ENCODE measurements around the gene EXOC6.
A peak's percentile ranks its signal among the peaks of the same experiment; 100 is the strongest.

The EXOC6 gene

GRCh38 chr10:93023013-93023650 lies 174.8 kb downstream of the EXOC6 start:
- no peak for DNase-seq (ENCODE audit: low read depth in 2 of 2)

DNA sequence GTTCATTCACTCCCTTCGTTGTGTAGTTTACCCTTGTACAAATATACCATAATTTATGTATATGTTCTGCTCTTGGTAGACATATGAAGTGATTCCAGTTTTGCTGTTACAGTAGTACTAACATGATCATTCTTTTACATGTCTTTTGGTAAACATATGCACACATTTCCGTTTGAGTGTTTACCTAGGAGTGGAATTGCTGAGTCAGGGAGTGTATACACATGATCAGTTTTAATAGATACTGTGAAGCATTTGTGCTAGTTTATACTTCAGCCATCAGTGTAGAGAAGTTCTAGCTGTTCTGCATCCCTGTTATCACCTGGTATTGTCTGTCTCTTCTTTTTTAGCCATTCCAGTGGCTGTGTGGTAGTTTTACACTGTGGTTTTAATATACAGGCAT lies 177.8 kb downstream of the EXOC6 start:
- no peak for DNase-seq (ENCODE audit: low read depth in 2 of 2)

DNA sequence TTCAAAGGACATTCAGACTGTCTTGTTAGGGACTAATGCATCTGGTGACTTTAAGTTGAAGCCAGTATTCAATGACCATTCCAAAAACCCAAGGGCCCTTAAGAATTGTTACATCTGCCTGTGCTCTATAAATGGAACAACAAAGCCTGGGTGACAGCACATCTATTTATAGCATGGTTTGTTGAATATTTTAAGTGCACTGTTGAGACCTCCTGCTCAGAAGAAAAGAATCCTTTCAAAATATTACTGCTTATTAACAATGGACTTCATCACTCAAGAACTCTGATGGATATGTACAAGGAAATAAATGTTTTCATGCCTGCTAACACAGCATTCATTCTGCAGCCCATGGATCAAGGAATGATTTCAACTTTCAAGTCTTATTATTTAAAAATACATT lies 179.2 kb downstream of the EXOC6 start:
- no peak for DNase-seq (ENCODE audit: low read depth in 2 of 2)

DNA sequence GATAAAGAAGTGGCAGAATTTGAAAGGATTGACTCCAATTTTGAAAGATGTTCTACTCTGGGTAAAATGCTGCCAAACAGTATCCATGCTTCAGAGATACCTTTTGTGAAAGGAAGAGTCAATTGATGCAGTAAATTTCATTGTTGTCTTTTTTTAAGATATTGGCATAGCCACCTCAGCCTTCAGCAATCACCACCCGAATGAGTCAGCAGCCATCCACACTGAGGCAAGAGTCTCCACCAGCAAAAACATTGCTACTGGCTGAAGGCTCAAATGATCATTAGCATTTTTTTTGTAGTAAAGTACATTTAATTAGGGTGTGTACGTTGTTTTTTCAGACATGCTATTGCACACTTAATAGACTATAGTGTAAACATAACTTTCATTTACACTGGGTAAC lies 180.6 kb downstream of the EXOC6 start:
- no peak for DNase-seq (ENCODE audit: low read depth in 2 of 2)

DNA sequence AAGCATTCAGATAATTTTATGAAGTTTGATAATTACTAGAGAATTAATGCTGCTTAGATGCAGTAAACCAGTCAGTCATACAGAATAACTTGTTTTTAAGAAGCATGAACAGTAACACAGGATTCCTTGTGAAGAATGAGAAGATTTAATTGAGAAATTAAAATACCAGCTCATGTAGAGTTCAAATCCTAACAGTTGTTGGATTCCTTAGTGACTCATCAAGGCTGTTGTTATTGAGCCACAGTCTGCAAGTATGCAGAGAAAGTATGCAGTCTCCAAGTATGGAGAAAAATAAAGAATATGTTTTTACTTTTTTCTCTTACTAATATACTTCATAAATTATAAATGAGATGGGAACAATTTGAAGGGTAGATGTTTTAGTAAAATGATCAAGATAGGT lies 182.1 kb downstream of the EXOC6 start:
- no peak for DNase-seq (ENCODE audit: low read depth in 2 of 2)

- DNase-seq (ENCODE audit: low read depth in 2 of 2), result no peak
These were observed 183.9 kb downstream of the EXOC6 start for GRCh38 chr10:93032105-93032808.

GRCh38 chr10:93032809-93033137 lies 184.5 kb downstream of the EXOC6 start:
- no peak for DNase-seq (ENCODE audit: low read depth in 2 of 2)

GRCh38 chr10:93034426-93034825 lies 186.1 kb downstream of the EXOC6 start:
- DNase-seq (ENCODE audit: low read depth in 2 of 2), result no peak

- DNase-seq (ENCODE audit: low read depth in 2 of 2), result no peak
These were observed 190.8 kb downstream of the EXOC6 start for GRCh38 chr10:93039110-93039509.

GRCh38 chr10:93039721-93040120 lies 191.4 kb downstream of the EXOC6 start:
- no peak for DNase-seq (ENCODE audit: low read depth in 2 of 2)

DNA sequence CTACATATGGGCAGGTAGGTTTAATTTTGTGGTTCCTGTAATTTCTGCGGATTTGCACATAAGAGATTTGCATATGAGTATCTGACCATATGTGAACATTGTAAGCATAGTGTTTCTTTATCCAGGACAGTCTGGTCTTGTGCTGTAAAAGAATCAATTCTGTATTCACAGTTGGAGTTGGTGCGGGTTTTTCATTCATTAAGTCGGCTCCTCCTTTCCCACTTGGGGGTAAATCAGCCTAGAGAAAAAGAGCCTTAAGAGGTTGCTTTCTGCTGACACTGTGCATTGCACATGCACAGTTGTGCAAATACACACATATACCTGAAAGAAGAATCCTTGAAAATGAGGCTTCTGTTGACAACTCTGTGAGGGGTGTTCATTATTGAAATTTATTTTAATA lies 206.2 kb downstream of the EXOC6 start:
- DNase-seq (ENCODE audit: low read depth in 2 of 2), result no peak

- no peak for DNase-seq (ENCODE audit: low read depth in 2 of 2)
These were observed 209.8 kb downstream of the EXOC6 start for GRCh38 chr10:93058139-93058538.

- no peak for DNase-seq (ENCODE audit: low read depth in 2 of 2)
These were observed 211.9 kb downstream of the EXOC6 start, which contains the start of gene CYP26C1 for GRCh38 chr10:93059975-93060886. Gene CYP26C1 (plus strand): TSS chr10:93060798. CDS start chr10:93061264, 466 bp downstream.

DNA sequence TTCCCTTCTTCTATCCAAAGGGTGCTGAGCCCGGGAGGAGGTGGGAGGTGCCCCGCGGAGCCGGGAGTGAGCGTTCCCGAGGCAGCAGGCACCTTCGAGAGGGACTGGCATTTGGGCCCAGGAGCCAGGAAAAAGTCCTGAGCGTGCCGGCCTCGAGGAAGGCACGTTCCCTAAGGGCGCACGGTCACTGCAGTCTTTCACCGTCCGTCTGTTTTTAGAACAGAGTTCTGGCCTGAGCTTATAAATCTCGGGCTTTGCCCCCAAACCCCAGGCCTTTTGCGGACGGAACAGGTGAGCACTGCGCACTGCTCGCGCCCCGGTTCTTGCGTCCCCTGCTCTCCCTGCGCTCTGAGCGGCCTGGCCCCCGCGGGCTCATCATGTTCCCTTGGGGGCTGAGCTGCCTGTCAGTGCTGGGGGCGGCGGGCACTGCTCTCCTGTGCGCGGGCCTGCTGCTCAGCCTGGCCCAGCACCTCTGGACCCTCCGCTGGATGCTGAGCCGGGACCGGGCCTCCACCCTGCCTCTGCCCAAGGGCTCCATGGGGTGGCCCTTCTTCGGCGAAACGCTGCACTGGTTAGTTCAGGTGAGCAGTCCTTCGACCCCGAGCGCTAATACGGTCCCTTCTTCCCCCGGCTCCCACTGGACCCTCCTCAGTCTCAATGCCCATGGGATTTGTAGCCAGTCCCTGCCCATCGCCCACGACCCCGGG lies 212.7 kb downstream of the EXOC6 start:
- DNase-seq (ENCODE audit: low read depth in 2 of 2), result no peak

DNA sequence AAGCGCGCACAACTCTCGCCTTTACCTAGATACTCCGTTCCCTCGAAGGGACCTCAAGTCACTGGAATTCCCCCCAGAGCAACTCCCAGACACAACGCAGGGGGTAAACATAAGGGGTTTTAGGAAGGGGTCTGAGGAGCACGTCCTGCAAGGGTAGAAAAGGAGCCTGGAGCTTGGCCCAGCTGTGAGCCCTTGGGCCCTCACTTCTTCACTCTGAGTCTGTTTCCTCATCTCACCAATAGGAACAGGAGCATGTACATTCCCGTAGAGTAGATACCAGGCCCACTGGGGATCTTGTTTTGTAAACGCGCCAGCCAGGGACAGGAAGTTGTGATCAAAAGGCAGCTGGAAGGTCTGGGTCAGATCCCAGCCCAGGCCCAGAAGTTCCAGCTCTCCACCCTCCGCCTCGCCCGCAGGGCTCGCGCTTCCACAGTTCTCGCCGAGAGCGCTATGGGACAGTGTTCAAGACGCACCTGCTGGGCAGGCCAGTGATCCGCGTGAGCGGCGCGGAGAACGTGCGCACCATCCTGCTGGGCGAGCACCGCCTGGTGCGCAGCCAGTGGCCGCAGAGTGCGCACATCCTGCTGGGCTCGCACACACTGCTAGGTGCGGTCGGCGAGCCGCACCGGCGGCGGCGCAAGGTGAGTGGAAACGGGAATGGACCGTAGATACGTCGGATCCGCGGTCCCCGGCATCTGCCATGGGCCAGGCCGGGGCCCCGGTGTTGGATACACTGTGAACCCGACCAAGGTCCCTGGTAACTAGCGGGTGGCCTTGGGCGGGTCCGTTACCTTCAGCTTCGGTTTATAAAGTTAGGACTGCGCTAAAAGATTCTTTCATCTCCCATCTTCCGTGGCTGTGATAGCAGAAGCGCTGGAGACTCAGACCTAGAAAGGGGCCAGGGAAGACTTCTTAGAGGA lies 213.5 kb downstream of the EXOC6 start:
- no peak for DNase-seq (ENCODE audit: low read depth in 2 of 2)

GRCh38 chr10:93062514-93063143 lies 214.3 kb downstream of the EXOC6 start:
- peak; percentile 35 to 53 for DNase-seq (ENCODE audit: low read depth in 2 of 2)

- no peak for DNase-seq (ENCODE audit: low read depth in 2 of 2)
These were observed 215.0 kb downstream of the EXOC6 start for GRCh38 chr10:93063144-93063976.

- no peak for DNase-seq (ENCODE audit: low read depth in 2 of 2)
These were observed 215.8 kb downstream of the EXOC6 start for GRCh38 chr10:93063977-93064660.

All from stimulated activated CD4-positive, alpha-beta T cell treated with anti-CD3 and anti-CD28 coated beads, Interleukin-15, amount 100 ng/mL, for 48 hours (primary cell).